HG02759 (cell line): ENCODE data around the gene SF3B3.
"Not testable (repeated sequence)": the region's sequence is repeated elsewhere in the genome, so short reads cannot be mapped to it uniquely, and the experiment has no call there.

Experiments
- ATAC-seq: cut with Tn5 transposase; IDR thresholded peaks from one replicate; pipeline ENCODE4 v1.9.1; 2021; ENCODE audit warnings: mild to moderate bottlenecking, moderate library complexity; ENCODE audit not compliant: unreplicated experiment

The SF3B3 gene

GRCh38 chr16:70586731-70587130 is 63.1 kb downstream of the SF3B3 start:
- no peak for ATAC-seq

- ATAC-seq = no peak
Observed at GRCh38 chr16:70588565-70588964, 64.9 kb downstream of the SF3B3 start.

GRCh38 chr16:70589416-70589815 is 65.8 kb downstream of the SF3B3 start:
- not testable (repeated sequence) for ATAC-seq

- no peak for ATAC-seq
Observed at GRCh38 chr16:70589998-70590471, 66.4 kb downstream of the SF3B3 start.

GRCh38 chr16:70590722-70591415 is 67.3 kb downstream of the SF3B3 start:
- ATAC-seq = no peak

- no peak for ATAC-seq
Observed at GRCh38 chr16:70591615-70592014, 68.0 kb downstream of the SF3B3 start.

GRCh38 chr16:70592106-70592571 is 68.5 kb downstream of the SF3B3 start:
- no peak for ATAC-seq

GRCh38 chr16:70593544-70593943 is 69.9 kb downstream of the SF3B3 start:
- ATAC-seq = no peak

GRCh38 chr16:70594569-70594968 is 71.0 kb downstream of the SF3B3 start:
- no peak for ATAC-seq

GRCh38 chr16:70597135-70597835 is 73.7 kb downstream of the SF3B3 start:
- ATAC-seq = no peak

GRCh38 chr16:70598937-70599503 is 75.4 kb downstream of the SF3B3 start:
- no peak for ATAC-seq

GRCh38 chr16:70600730-70601129 is 77.1 kb downstream of the SF3B3 start:
- ATAC-seq = no peak

GRCh38 chr16:70601576-70602575 is 78.3 kb downstream of the SF3B3 start:
- no peak for ATAC-seq

- ATAC-seq = no peak
Observed at GRCh38 chr16:70602831-70603230, 79.2 kb downstream of the SF3B3 start.

GRCh38 chr16:70604407-70605282 is 81.0 kb downstream of the SF3B3 start:
- ATAC-seq = no peak

- ATAC-seq = no peak
Observed at GRCh38 chr16:70605283-70605657, 81.7 kb downstream of the SF3B3 start.

GRCh38 chr16:70608521-70608920 is 84.9 kb downstream of the SF3B3 start:
- ATAC-seq = no peak

- no peak for ATAC-seq
Observed at GRCh38 chr16:70610273-70611223, 86.9 kb downstream of the SF3B3 start.

- no peak for ATAC-seq
Observed at GRCh38 chr16:70611224-70611598, 87.6 kb downstream of the SF3B3 start.
